GM19372 (cell line): Measurements from ENCODE around the gene PNRC2.
A peak's percentile ranks its signal among the peaks of the same experiment; 100 is the strongest.
"Not testable (repeated sequence)": the region's sequence is repeated elsewhere in the genome, so short reads cannot be mapped to it uniquely, and the experiment has no call there.

Source experiments
- ATAC-seq: cut with Tn5 transposase; IDR thresholded peaks from one replicate; pipeline ENCODE4 v1.9.1; 2021; ENCODE audit warnings: mild to moderate bottlenecking, low read depth, moderate library complexity; ENCODE audit not compliant: unreplicated experiment

The PNRC2 gene

DNA sequence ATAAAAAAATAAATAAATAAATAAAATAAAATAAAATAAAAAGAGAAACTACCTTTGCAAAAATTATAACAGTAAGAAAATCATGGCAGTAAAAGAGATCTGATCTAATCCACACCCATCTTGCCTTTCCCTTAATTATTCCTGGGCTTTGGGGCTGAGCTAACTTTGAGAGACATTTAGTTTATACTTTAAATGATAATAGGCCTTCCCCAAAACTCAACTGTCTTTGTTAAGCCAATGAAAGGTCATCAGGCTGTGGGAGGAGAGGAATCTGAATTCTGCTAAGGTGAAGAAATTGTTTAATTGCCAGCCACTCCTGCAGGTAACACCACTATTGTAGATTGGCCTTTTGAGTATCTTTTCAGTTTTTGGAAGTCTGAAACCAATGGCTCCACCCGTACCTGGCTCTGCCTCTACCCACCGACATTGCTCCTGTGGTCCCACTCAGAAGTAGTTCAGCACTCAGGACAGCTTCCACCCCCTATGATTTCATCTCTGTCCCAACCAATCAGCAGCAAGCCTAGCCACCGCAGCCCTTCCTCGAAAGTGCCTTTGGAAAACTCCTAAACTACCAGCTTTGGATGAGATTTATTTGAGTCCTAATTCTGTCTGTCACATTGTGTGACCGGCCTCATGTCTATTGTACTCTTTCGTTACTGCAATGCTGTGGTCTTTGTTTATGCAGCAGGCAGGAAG is 23.0 kb upstream of the PNRC2 start:
- ATAC-seq = no peak

DNA sequence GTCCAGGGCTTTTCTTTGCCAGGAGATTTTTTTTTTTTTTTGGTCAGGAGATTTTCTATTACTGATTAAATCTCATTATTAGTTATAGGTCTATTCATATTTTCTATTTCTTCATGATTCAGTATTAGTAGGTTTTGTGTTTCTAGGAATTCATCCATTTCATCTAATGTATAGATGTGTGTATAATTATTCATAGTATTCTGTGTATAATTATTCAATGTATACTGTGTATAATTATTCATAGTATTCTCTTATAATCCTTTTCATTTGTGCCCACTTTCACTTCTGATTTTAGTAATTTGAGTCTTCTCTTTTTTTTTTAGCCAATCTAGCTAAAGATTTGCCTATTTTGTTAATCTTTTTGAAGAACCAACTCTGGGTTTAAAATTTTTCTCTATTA is 12.3 kb upstream of the PNRC2 start:
- ATAC-seq = no peak

DNA sequence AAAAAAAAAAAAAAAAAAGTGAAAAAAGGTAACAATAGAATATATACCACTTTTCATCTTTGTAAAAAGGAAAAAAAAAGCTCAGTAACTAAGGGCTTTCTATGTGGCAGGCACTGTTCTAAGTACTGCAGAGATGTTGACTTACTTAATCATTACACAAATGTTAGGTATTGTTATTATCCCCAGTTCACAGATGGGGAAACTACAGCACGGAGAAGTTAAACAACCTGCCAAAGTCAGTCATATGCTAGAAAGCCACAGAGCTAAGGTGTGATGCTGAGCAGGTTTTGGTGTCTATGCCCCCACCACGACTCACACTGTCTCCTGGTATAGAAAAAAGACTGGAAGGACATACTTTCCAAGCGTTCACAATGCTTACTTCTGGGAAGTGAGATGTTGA is 6.6 kb upstream of the PNRC2 start:
- ATAC-seq = no peak

DNA sequence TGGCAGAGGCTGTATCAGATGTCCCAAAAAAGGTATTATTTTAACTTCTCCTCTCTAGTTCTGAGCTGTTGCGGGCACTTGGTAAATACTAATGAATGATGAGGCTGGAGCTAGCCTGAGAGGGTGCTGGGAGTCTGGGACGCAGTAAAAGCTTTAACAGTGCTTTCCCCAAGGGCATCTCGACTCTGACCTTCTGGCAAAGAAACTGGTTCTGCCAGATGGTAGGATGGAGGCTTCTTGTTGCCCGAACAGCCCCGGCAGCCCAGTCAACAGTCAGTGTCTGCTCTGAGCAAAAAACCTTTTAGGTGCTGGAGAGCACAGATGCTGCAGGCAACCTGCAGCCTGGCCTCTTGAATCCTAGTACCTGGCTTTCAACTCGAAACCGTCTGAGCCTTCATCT is 2.5 kb upstream of the PNRC2 start:
- ATAC-seq = no peak

DNA sequence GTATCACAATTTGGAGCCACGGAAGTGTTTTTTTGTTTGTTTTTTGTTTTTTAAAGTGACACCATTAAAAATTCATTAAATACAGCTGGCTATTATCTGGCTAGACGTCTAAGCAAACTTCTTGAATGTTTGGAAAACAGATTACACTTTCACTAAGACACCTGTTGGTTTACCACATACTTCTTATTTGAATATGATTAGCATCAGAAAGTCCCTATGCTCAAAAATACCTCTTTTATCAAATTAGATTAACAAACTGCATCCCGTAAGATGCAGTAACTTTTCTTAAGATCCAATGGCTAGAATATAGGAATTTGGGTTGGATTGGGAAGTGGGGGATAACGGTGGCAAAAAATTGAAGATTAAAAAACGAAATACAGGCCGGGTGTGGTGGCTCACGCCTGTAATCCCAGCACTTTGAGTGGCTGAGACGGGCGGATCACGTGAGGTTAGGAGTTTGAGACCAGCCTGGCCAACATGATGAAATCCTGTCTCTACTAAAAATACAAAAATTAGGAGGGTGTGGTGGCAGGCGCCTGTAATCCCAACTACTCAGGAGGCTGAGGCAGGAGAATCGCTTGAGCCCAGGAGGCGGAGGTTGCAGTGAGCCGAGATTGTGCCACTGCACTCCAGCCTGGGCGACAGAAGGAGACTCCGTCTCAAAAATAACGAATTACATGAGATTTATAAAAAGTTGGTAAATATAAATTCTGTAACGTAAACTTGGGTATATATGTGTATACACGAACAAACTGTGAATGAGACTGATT is 1.4 kb upstream of the PNRC2 start:
- not testable (repeated sequence) for ATAC-seq

DNA sequence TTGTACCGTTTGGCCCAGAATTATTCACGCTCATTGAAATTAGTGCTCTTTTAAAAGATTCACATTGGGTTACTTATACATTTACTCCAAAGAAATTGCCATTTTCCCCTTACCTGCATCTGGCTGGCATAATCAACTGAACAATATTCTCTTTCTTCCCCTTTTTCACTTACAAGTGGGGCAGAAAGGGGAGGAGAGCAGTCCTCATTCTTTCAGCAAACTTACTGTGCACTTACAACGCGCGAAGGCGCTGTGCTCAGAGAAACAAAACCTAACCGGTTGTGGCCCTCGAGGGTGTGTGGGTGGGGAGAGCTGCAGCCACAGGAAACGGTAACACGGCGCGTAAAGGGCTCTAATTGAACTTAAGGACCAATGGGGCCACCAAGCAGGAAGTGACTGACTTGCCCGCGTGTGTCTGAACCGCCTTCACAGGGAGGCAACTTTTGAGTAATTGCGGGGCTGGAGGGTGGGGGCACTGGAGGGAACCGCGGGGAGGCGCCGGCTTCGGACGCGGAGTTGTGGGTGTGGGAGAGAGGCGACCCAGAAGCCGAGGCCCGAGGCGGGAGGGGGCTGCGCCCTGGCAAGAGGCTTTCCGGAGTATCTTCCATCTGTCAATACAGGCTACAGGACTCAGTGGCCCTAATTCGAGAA is 693 bp upstream of the PNRC2 start:
- ATAC-seq = peak; percentile 58

DNA sequence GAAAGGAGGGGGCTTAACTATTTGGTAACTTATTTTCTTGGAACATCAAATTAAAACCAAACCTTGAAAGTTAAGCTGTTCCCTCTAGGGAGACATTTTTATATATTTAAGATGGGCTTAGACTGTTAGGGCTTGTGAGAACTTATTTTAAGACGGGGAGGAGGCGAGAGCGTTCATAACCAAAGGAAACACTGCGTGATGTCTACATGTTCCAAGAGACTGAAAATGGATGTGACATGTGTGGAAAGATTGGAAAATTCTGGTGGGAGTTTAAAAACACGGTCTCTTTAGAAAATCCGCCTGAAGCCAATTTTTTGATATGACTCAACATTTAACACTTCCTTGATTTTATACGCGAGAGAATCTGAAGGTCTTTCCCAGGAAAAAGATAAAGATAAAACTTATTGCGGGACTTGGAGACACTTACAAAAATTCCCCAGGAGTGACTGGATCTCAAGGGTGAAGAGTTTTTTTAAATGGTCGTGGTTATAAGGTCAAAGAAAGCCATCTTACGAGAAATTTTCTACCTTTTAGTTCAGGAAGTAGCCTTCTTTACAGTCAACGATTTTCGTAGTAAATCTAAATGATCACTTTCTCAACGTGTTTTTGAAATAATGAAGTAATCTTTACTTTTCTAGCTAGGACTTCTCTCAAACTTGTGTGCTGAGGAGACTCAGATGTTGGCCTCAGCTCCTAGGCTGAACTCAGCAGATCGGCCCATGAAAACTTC is 828 bp downstream of the PNRC2 start:
- ATAC-seq = no peak

DNA sequence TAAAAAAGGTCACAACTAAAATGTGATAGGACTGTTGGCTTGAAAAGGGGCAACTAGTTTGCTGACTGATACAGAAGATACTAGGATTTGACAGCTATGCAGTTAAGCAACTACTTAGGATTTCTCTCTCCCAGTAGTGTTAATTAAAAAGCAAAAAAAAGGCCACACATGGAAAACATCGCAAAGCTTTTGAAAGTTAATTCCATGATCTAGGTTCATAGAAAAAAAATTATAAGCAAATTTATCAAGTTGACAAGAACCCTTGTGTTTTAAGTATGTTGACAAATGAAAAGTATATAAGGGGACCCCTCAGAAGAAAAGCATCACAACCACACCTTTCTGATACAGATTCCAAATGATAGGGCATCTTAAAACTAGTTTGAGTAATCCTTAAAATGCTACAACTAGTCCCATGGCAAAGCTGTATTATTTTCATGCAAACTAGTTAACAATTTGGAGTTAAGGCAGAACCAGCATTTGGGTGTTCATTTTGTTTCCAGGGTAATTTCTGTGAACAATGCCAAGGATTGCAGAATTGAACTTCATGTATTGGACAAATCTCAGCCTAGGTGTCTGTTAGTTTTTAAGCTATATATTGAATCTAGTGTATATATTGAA is 4.1 kb downstream of the PNRC2 start:
- no peak for ATAC-seq

DNA sequence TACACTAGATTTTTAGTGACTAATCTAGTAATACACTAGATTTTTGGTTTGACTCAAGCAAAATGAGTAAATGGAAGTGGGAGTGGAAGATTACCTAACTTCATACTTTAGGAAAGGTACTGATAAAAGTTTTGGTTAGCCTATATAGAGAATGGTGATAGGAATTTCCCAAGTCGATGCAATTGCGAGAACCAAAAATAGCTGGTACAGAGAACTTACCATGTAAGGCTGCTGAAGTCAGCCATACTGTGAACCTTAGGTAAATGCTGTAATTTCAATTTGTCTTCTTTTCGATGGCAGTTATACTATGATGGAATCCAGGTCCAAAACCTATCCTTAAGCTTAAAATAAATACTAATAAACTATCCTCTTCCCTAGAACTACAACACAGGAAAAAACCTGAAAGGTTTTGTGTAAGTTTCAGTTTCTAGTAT is 4.6 kb downstream of the PNRC2 start:
- ATAC-seq = no peak

DNA sequence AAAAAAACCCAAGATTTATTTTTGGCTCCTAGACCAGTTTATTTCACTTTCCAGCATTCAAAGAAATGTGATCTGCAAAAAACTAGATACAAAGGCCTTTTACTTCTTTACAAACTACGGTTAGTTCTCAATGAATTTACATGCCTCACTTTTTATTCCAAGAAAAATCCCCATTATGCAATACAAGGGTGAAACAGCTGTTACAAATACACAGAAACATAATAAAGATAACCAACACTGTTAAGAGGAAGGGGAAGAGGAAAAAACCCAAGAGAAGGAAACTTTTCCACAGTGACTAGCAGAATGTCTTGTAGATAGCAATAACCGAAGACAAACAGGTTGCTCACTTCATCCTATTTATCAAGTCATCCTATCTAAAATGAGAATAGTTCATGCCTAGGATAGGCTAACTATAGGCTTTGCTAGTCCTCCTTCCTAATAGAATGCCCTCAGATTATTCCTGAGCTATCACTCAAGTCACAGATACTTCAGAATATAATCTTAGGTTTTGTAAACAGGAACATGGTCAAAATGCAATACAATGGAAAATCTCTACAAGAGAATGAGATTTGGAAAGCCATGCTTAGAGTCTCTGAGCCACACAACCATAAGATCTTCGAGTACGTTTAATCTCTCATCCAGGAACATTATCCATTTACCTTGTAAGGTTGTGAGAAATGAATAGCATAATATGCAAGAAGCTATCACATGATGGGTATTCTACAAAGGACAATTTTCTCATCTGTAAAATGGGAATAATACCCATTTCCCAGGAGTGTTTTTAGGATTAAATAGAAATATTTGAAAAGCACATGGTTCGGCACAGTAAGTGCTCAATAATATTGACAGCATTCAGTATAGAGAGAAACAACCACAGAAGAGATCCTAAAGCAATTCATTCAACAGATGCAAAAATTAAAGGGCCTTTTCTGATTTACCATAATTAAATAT is 5.4 kb downstream of the PNRC2 start:
- no peak for ATAC-seq

DNA sequence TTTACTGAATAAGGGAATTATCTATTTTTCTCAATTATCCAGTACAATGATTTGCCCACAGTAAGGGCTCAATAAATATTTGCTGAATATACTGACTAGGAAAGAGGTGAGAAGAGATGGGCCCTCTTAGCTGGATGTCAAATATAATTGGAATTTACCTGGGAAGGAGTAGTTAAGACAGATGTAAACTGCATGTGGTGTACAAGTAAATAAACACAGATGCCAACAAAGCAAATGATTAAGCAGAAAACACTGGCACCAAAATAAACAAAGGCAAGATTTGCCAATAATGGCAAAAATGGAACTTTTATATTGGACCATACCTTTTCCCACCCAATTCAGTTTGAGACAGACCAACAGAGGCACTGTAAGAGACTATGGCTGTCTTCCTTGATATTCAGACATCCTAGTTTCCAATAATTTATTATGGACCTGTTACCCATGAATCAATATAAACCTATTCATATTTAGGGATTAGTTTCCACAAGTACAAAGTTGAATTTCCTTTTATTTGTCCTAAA is 7.4 kb downstream of the PNRC2 start:
- ATAC-seq = no peak

DNA sequence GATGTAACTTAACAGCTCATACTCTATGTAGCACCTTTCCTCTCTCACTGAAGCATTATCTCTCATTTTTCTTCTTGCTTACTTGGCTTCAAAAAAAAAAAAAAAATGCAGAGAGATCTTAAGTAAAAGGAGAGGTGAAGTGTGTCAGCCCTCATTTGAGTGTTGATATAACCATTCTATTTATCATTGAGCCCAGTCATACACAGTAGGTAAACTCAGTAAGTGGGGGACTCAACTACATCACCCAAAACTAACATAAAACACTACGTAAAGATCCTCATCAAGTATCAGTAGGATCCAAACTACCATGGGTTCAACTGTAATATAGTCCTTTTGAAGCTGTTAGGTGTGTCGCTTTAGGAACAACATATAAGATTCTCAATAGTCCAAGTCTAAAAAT is 8.2 kb downstream of the PNRC2 start:
- no peak for ATAC-seq

DNA sequence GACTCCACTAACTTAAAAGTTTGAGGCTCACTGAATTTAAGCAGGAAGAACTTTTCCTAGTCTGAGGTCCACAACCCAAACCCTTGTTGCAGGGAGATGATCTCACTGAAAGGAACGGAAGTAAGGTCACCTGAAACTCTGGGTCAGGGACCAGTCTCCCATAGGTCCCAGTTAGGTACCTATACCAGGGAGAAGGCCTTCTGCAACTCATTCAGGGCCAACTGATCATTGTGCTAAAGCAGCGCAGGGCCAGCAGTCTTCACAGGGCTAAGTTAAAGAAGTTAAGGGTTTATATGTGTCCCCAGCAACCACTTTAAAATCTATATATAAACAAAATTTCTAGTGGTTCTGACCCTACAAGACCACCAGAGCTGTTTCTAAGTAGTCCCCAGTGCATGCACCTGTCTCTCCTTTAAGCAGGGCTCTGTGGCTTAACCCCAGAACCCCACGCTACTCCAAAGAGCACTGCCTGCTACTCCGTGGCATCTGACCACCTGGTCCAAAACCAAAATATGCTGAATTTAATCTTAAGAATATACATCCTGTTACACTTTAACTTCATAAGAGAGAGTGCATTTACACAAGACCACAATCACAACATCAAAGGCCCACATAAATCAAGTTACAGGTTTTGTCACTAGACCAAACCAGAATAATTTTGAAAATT is 17.7 kb downstream of the PNRC2 start:
- no peak for ATAC-seq

DNA sequence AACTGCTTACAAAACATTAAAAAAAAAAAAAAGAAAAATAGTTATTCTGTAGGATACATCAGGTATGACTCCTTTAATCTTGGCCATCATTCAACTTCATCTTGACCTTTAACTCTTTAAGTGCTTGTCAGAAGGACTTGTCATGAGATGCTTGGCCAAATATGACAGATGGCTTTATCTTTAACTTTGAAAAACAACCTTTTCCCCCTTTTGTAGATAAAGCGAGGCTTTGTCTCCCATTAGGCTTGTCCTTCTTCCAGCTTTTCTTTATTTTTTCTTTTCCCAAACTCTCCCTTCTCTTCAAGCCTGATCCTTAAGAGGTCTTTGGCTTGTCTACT is 18.2 kb downstream of the PNRC2 start:
- no peak for ATAC-seq

DNA sequence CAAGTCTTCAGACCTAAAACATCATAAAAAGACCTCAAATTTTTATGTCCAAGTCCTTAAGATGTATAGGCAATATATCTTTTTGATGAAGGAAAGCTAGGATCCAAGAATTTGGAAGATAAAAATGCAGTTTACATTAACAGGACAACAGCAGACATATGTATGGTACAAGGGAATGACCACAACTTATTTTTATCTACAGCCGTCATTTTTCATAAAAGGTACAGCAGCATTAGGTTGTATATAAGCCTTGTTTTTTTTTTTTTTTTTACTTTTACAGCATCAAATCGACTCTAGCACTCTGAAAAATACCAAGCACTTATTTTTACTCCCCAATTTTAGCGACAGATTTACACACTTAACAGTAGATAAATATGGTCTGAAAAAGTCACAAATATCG is 19.2 kb downstream of the PNRC2 start:
- no peak for ATAC-seq

DNA sequence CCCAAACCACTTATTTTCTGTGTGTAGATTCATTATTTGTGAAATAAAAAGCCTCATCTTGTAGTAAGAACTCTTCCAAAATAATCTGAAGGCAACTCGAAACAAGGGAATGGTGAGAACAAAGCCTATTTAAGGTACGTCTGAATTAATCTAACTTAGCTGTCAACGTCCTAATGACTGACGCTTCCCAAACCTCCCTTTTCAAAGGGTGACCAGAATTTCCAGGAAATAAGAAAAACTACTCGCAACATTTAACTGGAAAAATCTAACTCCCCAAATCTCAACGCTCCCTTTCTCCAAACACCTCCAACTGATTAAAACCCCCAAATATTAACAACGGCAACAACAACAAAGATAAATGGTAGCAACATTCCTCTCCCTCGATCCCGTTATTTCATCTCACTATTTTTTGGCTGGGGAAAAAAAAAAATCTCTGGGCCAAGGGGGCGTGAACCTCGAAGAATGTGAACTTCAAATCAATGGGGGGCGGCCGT is 19.8 kb downstream of the PNRC2 start:
- no peak for ATAC-seq

DNA sequence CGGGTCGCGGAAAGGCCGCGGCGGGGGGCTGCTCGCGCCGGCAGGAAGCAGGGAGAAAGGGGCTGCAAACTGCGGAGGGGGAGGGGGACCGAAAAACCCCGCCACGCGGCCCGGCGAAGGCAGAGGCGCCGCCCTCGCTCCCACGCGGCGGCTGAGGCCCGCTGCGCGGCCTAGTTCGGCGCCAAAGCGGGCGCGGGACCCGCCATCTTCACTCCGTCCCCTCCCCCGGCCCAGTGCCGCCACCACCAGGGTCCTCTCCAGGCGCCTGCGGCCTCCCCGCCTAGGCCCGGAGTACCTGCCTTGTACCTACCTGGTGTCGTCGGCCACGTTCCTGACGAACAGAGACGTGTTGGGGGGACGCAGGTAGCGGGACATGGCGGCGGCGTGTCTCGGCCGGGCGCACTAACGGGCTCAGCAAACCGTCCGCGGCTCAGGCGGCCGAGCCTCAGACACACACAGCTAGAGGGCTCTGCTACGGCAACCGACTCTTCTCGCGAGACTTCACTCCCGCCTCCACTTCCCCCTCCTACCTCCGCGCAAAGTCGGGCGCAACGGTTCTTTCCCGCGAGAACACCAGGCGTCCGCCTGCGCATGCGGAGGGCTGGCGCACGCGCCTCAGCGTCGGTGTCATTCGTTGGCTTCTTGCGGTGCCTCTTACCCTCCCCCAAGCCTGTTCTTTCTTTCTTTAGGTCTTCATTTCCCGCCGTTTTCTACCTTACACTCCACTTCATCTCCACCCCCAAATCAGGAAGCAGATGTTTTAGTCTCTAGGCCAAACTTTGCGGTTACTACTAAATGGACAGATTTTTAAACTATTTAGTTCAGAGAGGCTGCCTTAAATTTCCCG is 20.5 kb downstream of the PNRC2 start, which contains the start of gene SRSF10:
Gene SRSF10, minus strand, starts transcription at position 447 of the 847 bp plus-strand sequence. Its CDS starts 72 bp downstream, at position 375.
- peak; percentile 91 for ATAC-seq

DNA sequence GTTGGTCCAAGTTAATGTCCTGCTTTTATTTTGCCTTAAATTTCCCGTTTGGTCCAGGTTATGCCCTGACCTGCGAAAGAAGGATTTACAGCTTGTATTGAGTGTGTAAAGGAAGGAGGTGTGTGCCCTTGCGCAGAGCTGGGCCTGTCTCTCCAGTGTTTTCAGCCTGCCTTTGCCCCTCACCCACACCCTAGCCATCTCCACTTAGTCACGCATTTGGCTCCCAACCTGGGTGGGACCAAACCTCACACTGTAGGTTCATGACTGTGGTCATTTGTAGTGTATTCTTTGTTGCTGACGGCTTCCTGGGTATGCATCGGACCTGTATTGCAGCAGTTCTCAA is 21.1 kb downstream of the PNRC2 start:
- peak; percentile 3 for ATAC-seq
